A549 (cell line): ENCODE results near the gene VPS4A. TPM values are rescaled to one million over a fixed set of nuclear protein-coding genes. Genes with fewer than 3 reads are reported as not detected.
A peak's percentile ranks its signal among the peaks of the same experiment; 100 is the strongest.

Source experiments
- ATAC-seq, 2 experiments: fragments of 200-7000 bp in 1 of 2; fragments of >200 bp in 1 of 2; cut with Nextera tagmentation in 1 of 2; cut with Tn5 transposase in 1 of 2; 3 replicates each; pipeline versions ENCODE4 v1.8.0 to v1.9.1; 2018 to 2020; ENCODE audit warnings: mild to moderate bottlenecking in 1 of 2, moderate library complexity in 1 of 2
- CTCF ChIA-PET: fragments of 300-600 bp; sonication (Branson Sonifier 250); formaldehyde crosslinking; extraction: SDS; loops from one replicate; lab custom pipeline; 2021; ENCODE audit warnings: antibody characterized with exemption, inconsistent platforms; lab: Yijun Ruan, JAX
- POLR2A ChIA-PET: fragments of 350-600 bp; formaldehyde crosslinking; extraction: SDS; loops from one replicate; lab custom pipeline; 2021; ENCODE audit warnings: antibody characterized with exemption, inconsistent platforms; lab: Yijun Ruan, JAX
- DNase-seq, 2 experiments: peaks; one replicate each; pipeline versions ENCODE4 v3.0.0 to v3.0.0-alpha.2; 2011 to 2016; ENCODE audit warnings: low read depth in 1 of 2, low spot score in 1 of 2
- FAIRE-seq: peaks from 2 replicates; lab custom pipeline; 2011; peaks lifted over from hg19 to GRCh38; lab: Jason Lieb, UNC
- H3K27ac ChIP-seq, 2 experiments: fragments of >200 bp; sonication (Bioruptor Twin); formaldehyde crosslinking; 3 replicates each; pipeline ENCODE4 v1.5.1; 2016 to 2017
- H3K4me1 ChIP-seq: fragments of >200 bp; sonication (Bioruptor Twin); formaldehyde crosslinking; 3 replicates; pipeline ENCODE4 v1.6.1; 2016
- H3K4me2 ChIP-seq: fragments of >200 bp; sonication (Bioruptor Twin); formaldehyde crosslinking; 3 replicates; pipeline ENCODE4 v1.6.1; 2016
- H3K4me3 ChIP-seq: fragments of >200 bp; sonication (Bioruptor Twin); formaldehyde crosslinking; 3 replicates; pipeline ENCODE4 v1.5.1; 2016
- H3K9me3 ChIP-seq: fragments of >200 bp; sonication (Bioruptor Twin); formaldehyde crosslinking; 3 replicates; pipeline ENCODE4 v1.6.1; 2016
- ATOH8 ChIP-seq: fragments of 250-450 bp; sonication (Bioruptor Pico); IDR thresholded peaks from 2 replicates; pipeline ENCODE4 v1.5.0; 2020; ENCODE audit warnings: low read depth, mild to moderate bottlenecking, moderate library complexity
- BHLHE40 ChIP-seq: IDR thresholded peaks from 2 replicates; pipeline ENCODE4 v1.6.1; 2012; ENCODE audit warnings: low read depth, low read length, inconsistent platforms
- CBX2 ChIP-seq: fragments of 200-600 bp; sonication (generic); IDR thresholded peaks from 2 replicates; pipeline ENCODE4 v1.6.1; 2016; ENCODE audit warnings: low read depth, mild to moderate bottlenecking, borderline replicate concordance
- CHD4 ChIP-seq: fragments of 200-600 bp; sonication (generic); IDR thresholded peaks from 2 replicates; pipeline ENCODE4 v1.6.1; 2016; ENCODE audit warnings: antibody characterized with exemption, mild to moderate bottlenecking, borderline replicate concordance
- EHF ChIP-seq: fragments of 250-450 bp; sonication (Bioruptor Pico); IDR thresholded peaks from 2 replicates; pipeline ENCODE4 v1.5.0; 2020; ENCODE audit warnings: mild to moderate bottlenecking
- EHMT2 ChIP-seq: fragments of 200-600 bp; sonication (generic); IDR thresholded peaks from 2 replicates; pipeline ENCODE4 v1.6.1; 2016; ENCODE audit warnings: antibody characterized with exemption, low read depth, mild to moderate bottlenecking, moderate library complexity
- FOXS1 ChIP-seq: fragments of 250-450 bp; sonication (Bioruptor Pico); IDR thresholded peaks from 2 replicates; pipeline ENCODE4 v1.5.0; 2020; ENCODE audit warnings: mild to moderate bottlenecking, moderate library complexity
- GATA3 ChIP-seq: IDR thresholded peaks from 2 replicates; pipeline ENCODE4 v1.6.1; 2012; ENCODE audit warnings: borderline replicate concordance
- HES2 ChIP-seq: fragments of >200 bp; sonication (Bioruptor Twin); formaldehyde crosslinking; IDR thresholded peaks from 2 replicates; pipeline ENCODE4 v1.6.1; 2016
- HEYL ChIP-seq: fragments of 250-450 bp; sonication (Bioruptor Pico); IDR thresholded peaks from 2 replicates; pipeline ENCODE4 v1.8.0; 2021; ENCODE audit warnings: mild to moderate bottlenecking, moderate library complexity
- HOXA7 ChIP-seq: fragments of 250-450 bp; sonication (Bioruptor Pico); IDR thresholded peaks from 2 replicates; pipeline ENCODE4 v1.5.0; 2020; ENCODE audit warnings: mild to moderate bottlenecking, moderate library complexity
- HOXB13 ChIP-seq: fragments of 250-450 bp; sonication (Bioruptor Pico); IDR thresholded peaks from 2 replicates; pipeline ENCODE4 v1.5.0; 2020; ENCODE audit warnings: low read depth, mild to moderate bottlenecking, moderate library complexity
- HOXB5 ChIP-seq: fragments of 250-450 bp; sonication (Bioruptor Pico); IDR thresholded peaks from 2 replicates; pipeline ENCODE4 v1.5.0; 2020; ENCODE audit warnings: mild to moderate bottlenecking, moderate library complexity
- JUN ChIP-seq, 2 experiments: fragments of >200 bp; sonication (Bioruptor Twin); formaldehyde crosslinking; IDR thresholded peaks; 2 replicates in 1 of 2; 3 replicates in 1 of 2; pipeline ENCODE4 v1.6.1; 2016 to 2017
- KDM1A ChIP-seq: fragments of 200-600 bp; sonication (generic); IDR thresholded peaks from 2 replicates; pipeline ENCODE4 v1.6.1; 2016; ENCODE audit warnings: low read depth, mild to moderate bottlenecking
- KDM5A ChIP-seq: fragments of 200-600 bp; sonication (generic); IDR thresholded peaks from 2 replicates; pipeline ENCODE4 v1.6.1; 2016; ENCODE audit warnings: antibody characterized with exemption, mild to moderate bottlenecking
- MAX ChIP-seq: IDR thresholded peaks from 2 replicates; pipeline ENCODE4 v1.6.1; 2012
- MAZ ChIP-seq: fragments of 150-350 bp; IDR thresholded peaks from 2 replicates; pipeline ENCODE4 v1.6.1; 2014; ENCODE audit warnings: antibody characterized with exemption, low read depth, low read length, borderline replicate concordance
- MYC ChIP-seq: IDR thresholded peaks from 2 replicates; pipeline ENCODE4 v1.6.1; 2012; ENCODE audit warnings: mild to moderate bottlenecking, inconsistent platforms, low read length, improper control_type of control experiment, borderline replicate concordance
- PBX3 ChIP-seq: IDR thresholded peaks from 2 replicates; pipeline ENCODE4 v1.6.1; 2012
- POLR2AphosphoS2 ChIP-seq: conservative IDR thresholded peaks from 2 replicates; pipeline ENCODE4 v1.6.1; 2012; ENCODE audit warnings: low read length, improper control_type of control experiment, inconsistent platforms
- RARB ChIP-seq: fragments of 250-450 bp; sonication (Bioruptor Pico); IDR thresholded peaks from 2 replicates; pipeline ENCODE4 v1.8.0; 2021; ENCODE audit warnings: mild to moderate bottlenecking, moderate library complexity
- RFX5 ChIP-seq: fragments of 450-650 bp; IDR thresholded peaks from 2 replicates; pipeline ENCODE4 v1.7.1; 2014; ENCODE audit warnings: antibody characterized with exemption, mild to moderate bottlenecking, moderate library complexity
- SMC3 ChIP-seq: fragments of >200 bp; sonication (Bioruptor Twin); formaldehyde crosslinking; IDR thresholded peaks from 3 replicates; pipeline ENCODE4 v1.6.1; 2018; ENCODE audit warnings: inconsistent platforms
- TFCP2L1 ChIP-seq: fragments of 250-450 bp; sonication (Bioruptor Pico); IDR thresholded peaks from 2 replicates; pipeline ENCODE4 v1.5.0; 2021; ENCODE audit warnings: mild to moderate bottlenecking
- TP53 ChIP-seq: fragments of 250-450 bp; sonication (Bioruptor Pico); IDR thresholded peaks from 2 replicates; pipeline ENCODE4 v1.5.0; 2021; ENCODE audit warnings: mild to moderate bottlenecking, moderate library complexity
- ZC3H11A ChIP-seq: fragments of 450-650 bp; IDR thresholded peaks from 2 replicates; pipeline ENCODE4 v1.6.1; 2014; ENCODE audit warnings: antibody characterized with exemption, mild to moderate bottlenecking
- ZFP36 ChIP-seq: fragments of 450-650 bp; IDR thresholded peaks from 2 replicates; pipeline ENCODE4 v1.6.1; 2014; ENCODE audit warnings: borderline replicate concordance; ENCODE audit not compliant: partially characterized antibody
- WGBS: methylation state at CpG from one replicate; pipeline ENCODE4 v1.1.6; 2017; ENCODE audit errors: missing lambda C conversion rate; 5-methylcytosine and 5-hydroxymethylcytosine counted together
- polyA plus RNA-seq, 4 experiments: library from polyadenylated mRNA; depleted of rRNA in 3 of 4; stranded (reverse); fragments of >200 nt; fragmentation: RNase III in 1 of 4; extraction: RNeasy Plus Mini Kit Qiagen cat#74134 plus additional on column Dnase treatment in 1 of 4; gene quantifications; 2 replicates in 3 of 4; 3 replicates in 1 of 4; pipeline ENCODE4 v1.2.3, GENCODE V29; 2011 to 2017

The VPS4A gene
- polyA plus RNA-seq, 2 of the 4 experiments (the other 2 are of a cell fraction): 12.9 to 28.1 TPM

GRCh38 chr16:69324585-69325253 is 13.6 kb downstream of the VPS4A start:
- TF ChIP-seq FOXS1: no peak
- TF ChIP-seq KDM1A: no peak
- TF ChIP-seq JUN (IDR thresholded peaks at IDR 0.05): peak in 1 of 2 experiments; percentile 5; a peak in 1 of 5 replicates
- WGBS: 82% methylated on average over 10 of the region's 10 CpGs
- Histone ChIP-seq H3K4me3 (no peak overlapping the region), H3K4me2 (no peak overlapping the region), H3K9me3 (no peaks in the 10 kb centered on the region), H3K27ac (0 out of 6 replicates have a peak overlapping the region, but pooled peaks of 1 of the 2 experiments have one; percentile 34), H3K4me1 (peaks cover 37% of the 10 kb centered on the region)
- ChIA-PET POLR2A (no interaction called here), CTCF (interaction anchor here (0.6 to 8.9 kb wide), 4 partner anchors 9 to 152 kb away, joined by 3 to 44 read pairs (median 18); partner anchors contain the start of genes COG8, NIP7 and VPS4A)
- DNase-seq: no peak
- ATAC-seq: no peak
- FAIRE-seq: no peak

- Histone ChIP-seq H3K4me3 (no peak overlapping the region), H3K4me1 (peaks cover 37% of the 10 kb centered on the region), H3K27ac (no peak overlapping the region), H3K9me3 (no peaks in the 10 kb centered on the region), H3K4me2 (no peak overlapping the region; the same call in 2 of the 3 replicates)
- no peak for DNase-seq
- ChIA-PET CTCF (interaction anchor here (0.6 to 8.9 kb wide), 6 partner anchors 8 to 798 kb away, joined by 3 to 44 read pairs (median 6); partner anchors contain the start of genes COG8, NIP7 and VPS4A), POLR2A (interaction anchor here (1.1 to 1.7 kb wide), 2 partner anchors 8 to 401 kb away, joined by 4 to 6 read pairs; partner anchors contain the start of gene NQO1)
- ATAC-seq: no peak
- WGBS: 94% methylated on average over 6 of the region's 6 CpGs
- no peak for FAIRE-seq
- TF ChIP-seq EHF (no peak), MAZ (no peak), HOXB5 (CRISPR knock-in tag) (no peak), POLR2AphosphoS2 (no peak), ZFP36 (no peak), EHMT2 (no peak), HOXB13 (no peak), HOXA7 (no peak), MYC (no peak), KDM1A (no peak), BHLHE40 (no peak), GATA3 (no peak), TP53 (CRISPR knock-in tag) (no peak), KDM5A (no peak), ATOH8 (CRISPR knock-in tag) (no peak), HEYL (CRISPR knock-in tag) (no peak), RARB (CRISPR knock-in tag) (no peak), HES2 (no peak)
These were observed 14.6 kb downstream of the VPS4A start for GRCh38 chr16:69325784-69326171.

- ATAC-seq (no peak), FAIRE-seq (no peak), DNase-seq (no peak)
- CTCF ChIA-PET: interaction anchor here (0.6 to 8.9 kb wide), 5 partner anchors 11 to 798 kb away, joined by 3 to 44 read pairs (median 5); partner anchors contain the start of genes COG8, NIP7 and VPS4A
- no peaks in the 10 kb centered on the region for H3K9me3 ChIP-seq
- H3K4me1 ChIP-seq: peaks cover 40% of the 10 kb centered on the region
- no peak overlapping the region for H3K27ac ChIP-seq
- peak overlapping the region; percentile 99 for H3K4me2 ChIP-seq
- POLR2A ChIA-PET: interaction anchor here (1.1 to 1.7 kb wide), 2 partner anchors 8 to 400 kb away, joined by 4 to 6 read pairs; partner anchors contain the start of gene NQO1
- TF ChIP-seq TP53 (CRISPR knock-in tag) (no peak), PBX3 (no peak), TFCP2L1 (CRISPR knock-in tag) (no peak), RFX5 (no peak), JUN (IDR thresholded peaks at IDR 0.05) (no peak), KDM1A (no peak), CHD4 (no peak), CBX2 (no peak), MAZ (no peak), HOXB13 (no peak), ZC3H11A (no peak), MAX (no peak), ZFP36 (no peak), HOXA7 (no peak), SMC3 (no peak), HEYL (CRISPR knock-in tag) (no peak)
- 70% methylated on average over 7 of the region's 7 CpGs for WGBS
- no peak overlapping the region for H3K4me3 ChIP-seq
These were observed 15.2 kb downstream of the VPS4A start for GRCh38 chr16:69326172-69326873.
